Kasumi-1 (cell line): ENCODE measurements around the gene MRPL37.

Source experiments
- DNase-seq, 2 experiments: peaks; one replicate each; lab custom pipeline; 2025; lab: John Stamatoyannopoulos, UW

The MRPL37 gene

GRCh38 chr1:54240741-54241335 lies 40.9 kb downstream of the MRPL37 start:
- DNase-seq, result no peak

GRCh38 chr1:54241364-54241763 lies 41.4 kb downstream of the MRPL37 start:
- no peak for DNase-seq

GRCh38 chr1:54243022-54243421 lies 43.1 kb downstream of the MRPL37 start:
- DNase-seq, result no peak

GRCh38 chr1:54244655-54245054 lies 44.7 kb downstream of the MRPL37 start:
- DNase-seq, result no peak

GRCh38 chr1:54245501-54245900 lies 45.5 kb downstream of the MRPL37 start:
- DNase-seq, result no peak

- no peak for DNase-seq
These were observed 46.3 kb downstream of the MRPL37 start for GRCh38 chr1:54246116-54246721.

GRCh38 chr1:54247863-54248515 lies 48.0 kb downstream of the MRPL37 start:
- no peak for DNase-seq

GRCh38 chr1:54248966-54249365 lies 49.0 kb downstream of the MRPL37 start:
- no peak for DNase-seq

- peak; percentile 89 to 90 for DNase-seq
These were observed 50.0 kb downstream of the MRPL37 start for GRCh38 chr1:54249819-54250435.

- no peak for DNase-seq
These were observed 50.7 kb downstream of the MRPL37 start for GRCh38 chr1:54250670-54251069.

- no peak for DNase-seq
These were observed 52.5 kb downstream of the MRPL37 start for GRCh38 chr1:54252371-54252936.

- no peak for DNase-seq
These were observed 53.5 kb downstream of the MRPL37 start for GRCh38 chr1:54253480-54253879.

GRCh38 chr1:54254055-54254454 lies 54.1 kb downstream of the MRPL37 start:
- DNase-seq, result peak; percentile 83 to 89

GRCh38 chr1:54255026-54255702 lies 55.2 kb downstream of the MRPL37 start:
- no peak for DNase-seq

- DNase-seq, result no peak
These were observed 56.8 kb downstream of the MRPL37 start for GRCh38 chr1:54256522-54257345.

- DNase-seq, result no peak
These were observed 57.3 kb downstream of the MRPL37 start for GRCh38 chr1:54257346-54257620.

GRCh38 chr1:54257876-54258275 lies 57.9 kb downstream of the MRPL37 start:
- no peak for DNase-seq

- DNase-seq, result no peak
These were observed 59.7 kb downstream of the MRPL37 start for GRCh38 chr1:54259546-54260140.

GRCh38 chr1:54260810-54261209 lies 60.8 kb downstream of the MRPL37 start:
- DNase-seq, result no peak

GRCh38 chr1:54262244-54262643 lies 62.3 kb downstream of the MRPL37 start:
- DNase-seq, result no peak

- no peak for DNase-seq
These were observed 63.7 kb downstream of the MRPL37 start for GRCh38 chr1:54263601-54264226.
